HCT116 (cell line): ENCODE data around the gene WDR64.

ENCODE experiments used
- CTCF ChIP-seq, 3 experiments: fragments of 200-600 bp in 1 of 3; sonication (generic) in 1 of 3; IDR thresholded peaks in 2 of 3; conservative IDR thresholded peaks in 1 of 3; 2 replicates each; pipeline ENCODE4 v1.5.1; 2012 to 2017; ENCODE audit warnings: low read depth in 2 of 3, low read length in 2 of 3, antibody characterized with exemption in 1 of 3, borderline replicate concordance in 1 of 3, control low read depth in 1 of 3, mild to moderate bottlenecking in 1 of 3, mixed read lengths in 1 of 3, mixed run types in 1 of 3, moderate library complexity in 1 of 3; ENCODE audit not compliant: insufficient read depth in 1 of 3
- EZH2 ChIP-seq: fragments of 200-600 bp; sonication (generic); IDR thresholded peaks from 2 replicates; pipeline ENCODE4 v1.6.1; 2017; ENCODE audit warnings: antibody characterized with exemption, mixed run types
- EZH2phosphoT487 ChIP-seq: fragments of 200-600 bp; IDR thresholded peaks from 2 replicates; pipeline ENCODE4 v1.6.1; 2018; ENCODE audit warnings: antibody characterized with exemption, borderline replicate concordance
- JUND ChIP-seq: IDR thresholded peaks from 2 replicates; pipeline ENCODE4 v1.6.1; 2012
- MAX ChIP-seq: IDR thresholded peaks from 2 replicates; pipeline ENCODE4 v1.6.1; 2012
- POLR2A ChIP-seq: IDR thresholded peaks from 2 replicates; pipeline ENCODE4 v1.7.0; 2011; ENCODE audit warnings: borderline replicate concordance; ENCODE audit not compliant: insufficient read depth, insufficient read length; ENCODE audit errors: extremely low read depth
- POLR2AphosphoS5 ChIP-seq: IDR thresholded peaks from 2 replicates; pipeline ENCODE4 v1.6.1; 2011; ENCODE audit warnings: mild to moderate bottlenecking, low read depth, low read length, moderate library complexity
- REST ChIP-seq: IDR thresholded peaks from 2 replicates; pipeline ENCODE4 v1.6.1; 2012; ENCODE audit warnings: low read depth
- SP1 ChIP-seq: IDR thresholded peaks from 2 replicates; pipeline ENCODE4 v1.6.1; 2012; ENCODE audit warnings: low read depth
- SRF ChIP-seq: IDR thresholded peaks from 2 replicates; pipeline ENCODE4 v1.6.1; 2012; ENCODE audit warnings: low read depth
- TCF7L2 ChIP-seq: IDR thresholded peaks from 2 replicates; pipeline ENCODE4 v1.7.0; 2011; ENCODE audit warnings: borderline replicate concordance, inconsistent platforms; ENCODE audit not compliant: insufficient read depth, insufficient read length; ENCODE audit errors: extremely low read depth
- ZBTB33 ChIP-seq: IDR thresholded peaks from 2 replicates; pipeline ENCODE4 v1.6.1; 2011; ENCODE audit warnings: mild to moderate bottlenecking, low read length, moderate library complexity; ENCODE audit not compliant: insufficient replicate concordance; ENCODE audit errors: extremely low read depth
- ZNF274 ChIP-seq: fragments of 200-500 bp; sonication (Bioruptor generic); IDR thresholded peaks from 2 replicates; pipeline ENCODE4 v1.6.1; 2014; ENCODE audit warnings: mild to moderate bottlenecking, low read depth, low read length, inconsistent platforms

- TF ChIP-seq CTCF (IDR thresholded peaks at IDR 0.05 in 2 of 3, conservative IDR thresholded peaks at IDR 0.05 in 1 of 3; ENCODE audit: borderline replicate concordance in 1 of 3, insufficient read depth in 1 of 3, low read depth in 2 of 3, low read length in 2 of 3): no peak
- no peak for TF ChIP-seq EZH2
- no peak for TF ChIP-seq POLR2AphosphoS5
- no peak for TF ChIP-seq TCF7L2
- TF ChIP-seq EZH2phosphoT487: no peak
- TF ChIP-seq SRF: no peak
- no peak for TF ChIP-seq ZBTB33
- TF ChIP-seq JUND: no peak
- TF ChIP-seq POLR2A: no peak
- TF ChIP-seq ZNF274: no peak
- TF ChIP-seq REST: no peak
- TF ChIP-seq SP1: no peak
- TF ChIP-seq MAX: no peak
Measured at GRCh38 chr1:241839369-241839979, 187.4 kb downstream of the WDR64 start.
